Skeletal muscle satellite cell (primary cell): ENCODE data around the gene E2F6.

Source experiments
- H3K27me3 ChIP-seq: 2 replicates; pipeline ENCODE4 v1.7.0; 2013; ENCODE audit warnings: low read length; ENCODE audit not compliant: control insufficient read depth, insufficient read depth
- H3K36me3 ChIP-seq: 2 replicates; pipeline ENCODE4 v1.7.0; 2013; ENCODE audit warnings: mild to moderate bottlenecking, control low read depth, low read length; ENCODE audit not compliant: insufficient read depth
- H3K4me1 ChIP-seq: 2 replicates; pipeline ENCODE4 v1.7.0; 2013; ENCODE audit warnings: low read length; ENCODE audit not compliant: control insufficient read depth, insufficient read depth
- H3K4me2 ChIP-seq: 2 replicates; pipeline ENCODE4 v1.7.0; 2013; ENCODE audit warnings: mild to moderate bottlenecking, low read length
- H3K4me3 ChIP-seq: 2 replicates; pipeline ENCODE4 v1.7.0; 2013; ENCODE audit warnings: low read length
- H3K9ac ChIP-seq: 2 replicates; pipeline ENCODE4 v1.7.0; 2013; ENCODE audit warnings: mild to moderate bottlenecking, low read depth, low read length, moderate library complexity
- H3K9me3 ChIP-seq: replicated peaks from 2 replicates; pipeline ENCODE4 v1.7.0; 2013; ENCODE audit warnings: mild to moderate bottlenecking, control low read depth, low read length

E2F6 gene

GRCh38 chr2:11421863-11422490 lies 44.0 kb downstream of the E2F6 start:
- no peaks in the 10 kb centered on the region for H3K27me3 ChIP-seq
- no peak overlapping the region for H3K4me2 ChIP-seq
- H3K9ac ChIP-seq = no peak overlapping the region
- H3K4me1 ChIP-seq = no peaks in the 10 kb centered on the region
- H3K4me3 ChIP-seq = no peak overlapping the region
- no peaks in the 10 kb centered on the region for H3K9me3 ChIP-seq
- H3K36me3 ChIP-seq = no peaks in the 10 kb centered on the region

- Histone ChIP-seq H3K4me1 (no peaks in the 10 kb centered on the region), H3K9ac (no peak overlapping the region), H3K4me3 (no peak overlapping the region), H3K36me3 (no peaks in the 10 kb centered on the region), H3K9me3 (no peaks in the 10 kb centered on the region), H3K27me3 (no peaks in the 10 kb centered on the region), H3K4me2 (no peak overlapping the region)
Observed at GRCh38 chr2:11420671-11421070, 45.3 kb downstream of the E2F6 start.

GRCh38 chr2:11420190-11420589 lies 45.8 kb downstream of the E2F6 start:
- H3K27me3 ChIP-seq = no peaks in the 10 kb centered on the region
- no peaks in the 10 kb centered on the region for H3K9me3 ChIP-seq
- H3K4me3 ChIP-seq = no peak overlapping the region
- no peaks in the 10 kb centered on the region for H3K4me1 ChIP-seq
- H3K4me2 ChIP-seq = peak overlapping the region; percentile 10
- H3K9ac ChIP-seq = no peak overlapping the region
- no peaks in the 10 kb centered on the region for H3K36me3 ChIP-seq

- H3K4me2 ChIP-seq = peak overlapping the region; percentile 10
- H3K4me3 ChIP-seq = no peak overlapping the region
- no peaks in the 10 kb centered on the region for H3K27me3 ChIP-seq
- H3K9me3 ChIP-seq = no peaks in the 10 kb centered on the region
- no peak overlapping the region for H3K9ac ChIP-seq
- no peaks in the 10 kb centered on the region for H3K4me1 ChIP-seq
- H3K36me3 ChIP-seq = no peaks in the 10 kb centered on the region
Observed at GRCh38 chr2:11419781-11420180, 46.2 kb downstream of the E2F6 start.

DNA sequence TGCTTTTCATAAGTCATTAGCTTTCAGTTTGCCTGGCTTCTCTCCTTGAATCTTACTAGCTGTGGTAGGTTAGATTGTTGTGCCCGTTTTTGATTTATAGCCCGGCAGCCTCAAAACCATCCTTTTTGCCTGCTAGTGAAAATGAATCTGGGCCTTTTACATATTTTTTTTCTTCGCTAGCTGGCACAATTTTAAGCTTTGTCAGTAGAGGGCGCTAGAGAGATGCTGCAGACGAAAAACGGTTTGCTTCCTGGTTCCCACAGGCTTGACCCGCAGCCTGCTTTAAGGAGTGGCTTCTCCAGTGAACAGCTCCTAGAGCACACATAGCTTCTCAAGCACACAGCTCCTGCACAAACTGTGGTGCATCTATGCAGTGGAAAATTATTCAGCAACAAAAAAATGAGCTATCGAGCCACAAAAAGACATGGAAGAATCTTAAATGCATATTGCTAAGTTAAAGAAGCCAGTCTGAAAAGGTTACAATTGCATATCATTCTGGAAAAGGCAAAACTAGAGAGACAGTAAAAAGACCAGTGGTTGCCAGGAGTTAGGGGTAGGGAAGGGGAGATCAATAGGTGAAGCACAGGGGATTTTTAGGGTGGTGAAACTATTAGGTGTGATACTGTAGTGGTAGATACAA lies 47.9 kb downstream of the E2F6 start:
- H3K9me3 ChIP-seq = no peaks in the 10 kb centered on the region
- no peak overlapping the region for H3K4me3 ChIP-seq
- no peak overlapping the region for H3K9ac ChIP-seq
- H3K36me3 ChIP-seq = no peaks in the 10 kb centered on the region
- H3K4me1 ChIP-seq = no peaks in the 10 kb centered on the region
- H3K27me3 ChIP-seq = no peaks in the 10 kb centered on the region
- no peak overlapping the region for H3K4me2 ChIP-seq

GRCh38 chr2:11416931-11417330 lies 49.0 kb downstream of the E2F6 start:
- H3K4me2 ChIP-seq = no peak overlapping the region
- H3K9me3 ChIP-seq = no peaks in the 10 kb centered on the region
- H3K36me3 ChIP-seq = no peaks in the 10 kb centered on the region
- no peaks in the 10 kb centered on the region for H3K27me3 ChIP-seq
- no peak overlapping the region for H3K9ac ChIP-seq
- H3K4me3 ChIP-seq = no peak overlapping the region
- H3K4me1 ChIP-seq = no peaks in the 10 kb centered on the region

- H3K4me3 ChIP-seq = no peak overlapping the region
- no peaks in the 10 kb centered on the region for H3K9me3 ChIP-seq
- no peaks in the 10 kb centered on the region for H3K4me1 ChIP-seq
- H3K9ac ChIP-seq = no peak overlapping the region
- H3K4me2 ChIP-seq = no peak overlapping the region
- H3K36me3 ChIP-seq = no peaks in the 10 kb centered on the region
- H3K27me3 ChIP-seq = no peaks in the 10 kb centered on the region
Observed at GRCh38 chr2:11416186-11416585, 49.8 kb downstream of the E2F6 start.

GRCh38 chr2:11414372-11415124 lies 51.4 kb downstream of the E2F6 start:
- H3K27me3 ChIP-seq = no peaks in the 10 kb centered on the region
- no peaks in the 10 kb centered on the region for H3K36me3 ChIP-seq
- peaks cover 7% of the 10 kb centered on the region for H3K4me1 ChIP-seq
- no peak overlapping the region for H3K4me2 ChIP-seq
- H3K9ac ChIP-seq = no peak overlapping the region
- no peak overlapping the region for H3K4me3 ChIP-seq
- H3K9me3 ChIP-seq = no peaks in the 10 kb centered on the region

DNA sequence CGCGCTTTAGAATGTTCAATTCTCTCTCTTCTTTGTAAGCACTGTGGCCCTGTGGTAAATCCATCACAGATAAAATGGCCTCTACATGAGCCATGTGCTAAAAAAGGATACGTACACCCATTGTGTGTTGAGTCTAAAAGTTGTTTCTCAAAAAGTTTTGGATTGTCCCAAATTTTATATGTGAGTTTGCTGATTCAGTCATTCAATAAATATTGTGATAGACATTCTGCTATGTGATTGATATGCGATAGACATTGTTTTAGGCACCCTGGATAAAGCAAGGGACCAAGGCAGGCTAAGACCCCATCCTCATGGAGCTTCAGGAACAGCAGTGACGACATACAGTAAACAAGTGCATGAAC lies 53.5 kb downstream of the E2F6 start:
- no peaks in the 10 kb centered on the region for H3K36me3 ChIP-seq
- no peaks in the 10 kb centered on the region for H3K27me3 ChIP-seq
- no peak overlapping the region for H3K9ac ChIP-seq
- peaks cover 15% of the 10 kb centered on the region for H3K4me1 ChIP-seq
- H3K9me3 ChIP-seq = no peaks in the 10 kb centered on the region
- no peak overlapping the region for H3K4me3 ChIP-seq
- H3K4me2 ChIP-seq = peak overlapping the region; percentile 61

DNA sequence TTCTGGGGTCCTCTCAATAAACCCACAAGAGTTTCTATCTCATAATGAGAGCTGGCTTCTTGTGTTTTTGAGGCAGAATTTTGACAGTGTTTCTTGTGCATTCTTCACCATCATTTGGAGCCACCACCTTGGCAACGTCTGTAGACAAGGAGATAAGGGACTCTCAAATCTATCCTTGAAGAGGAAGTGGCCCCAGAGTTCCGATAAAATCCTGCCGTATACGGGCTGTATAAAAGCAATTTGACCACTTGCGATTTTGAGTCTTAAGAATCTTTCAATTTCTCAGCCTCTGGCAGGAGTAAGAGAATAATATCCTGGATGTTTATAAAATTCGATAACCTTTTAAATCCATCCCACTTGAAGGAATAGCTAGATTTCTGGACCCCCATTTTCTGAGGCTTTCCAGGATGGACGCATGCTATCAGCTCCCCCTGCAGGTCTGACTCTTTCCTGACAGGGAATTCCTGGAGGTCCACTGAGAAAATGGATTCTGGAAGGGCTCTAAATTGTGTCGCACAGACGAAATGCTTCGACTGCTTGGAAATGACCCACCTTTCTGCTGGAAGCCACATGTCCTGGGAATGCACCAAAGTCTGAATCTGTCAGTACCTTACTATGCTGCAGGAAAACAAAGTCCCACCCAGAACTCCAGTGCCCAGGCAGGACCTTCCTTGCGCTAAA lies 54.1 kb downstream of the E2F6 start:
- H3K36me3 ChIP-seq = no peaks in the 10 kb centered on the region
- H3K9ac ChIP-seq = peak overlapping the region; percentile 45
- peak overlapping the region; percentile 57 for H3K4me3 ChIP-seq

DNA sequence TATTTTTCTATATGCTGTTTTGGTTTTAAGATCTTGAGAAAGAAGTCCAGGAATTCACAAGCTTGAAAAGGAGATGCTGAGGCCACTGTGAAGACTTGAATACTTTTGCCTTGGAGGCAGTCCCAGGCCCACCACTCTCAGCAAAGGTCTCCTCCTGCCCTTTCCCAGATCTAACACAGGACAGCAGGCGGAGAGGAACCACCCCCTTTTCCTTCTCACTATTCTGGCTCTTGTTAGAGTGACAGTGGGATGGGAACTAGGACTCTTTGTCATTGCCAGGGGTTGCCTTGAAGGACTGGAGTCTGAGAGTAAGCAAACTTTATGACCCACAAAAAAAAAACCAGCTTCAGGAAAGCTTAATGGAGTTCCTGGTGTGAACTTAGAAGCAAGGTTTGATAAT lies 54.7 kb downstream of the E2F6 start:
- Histone ChIP-seq H3K4me3 (no peak overlapping the region), H3K27me3 (no peaks in the 10 kb centered on the region), H3K4me1 (peaks cover 26% of the 10 kb centered on the region), H3K9me3 (no peaks in the 10 kb centered on the region), H3K4me2 (no peak overlapping the region), H3K9ac (no peak overlapping the region), H3K36me3 (no peaks in the 10 kb centered on the region)

More for the DNA sequence above, 54.1 kb downstream of the E2F6 start:
- Histone ChIP-seq H3K27me3 (no peaks in the 10 kb centered on the region), H3K9me3 (no peaks in the 10 kb centered on the region), H3K4me1 (peaks cover 19% of the 10 kb centered on the region), H3K4me2 (peak overlapping the region; percentile 61)
